ENCODE results near the gene HPCAL4.

DNA sequence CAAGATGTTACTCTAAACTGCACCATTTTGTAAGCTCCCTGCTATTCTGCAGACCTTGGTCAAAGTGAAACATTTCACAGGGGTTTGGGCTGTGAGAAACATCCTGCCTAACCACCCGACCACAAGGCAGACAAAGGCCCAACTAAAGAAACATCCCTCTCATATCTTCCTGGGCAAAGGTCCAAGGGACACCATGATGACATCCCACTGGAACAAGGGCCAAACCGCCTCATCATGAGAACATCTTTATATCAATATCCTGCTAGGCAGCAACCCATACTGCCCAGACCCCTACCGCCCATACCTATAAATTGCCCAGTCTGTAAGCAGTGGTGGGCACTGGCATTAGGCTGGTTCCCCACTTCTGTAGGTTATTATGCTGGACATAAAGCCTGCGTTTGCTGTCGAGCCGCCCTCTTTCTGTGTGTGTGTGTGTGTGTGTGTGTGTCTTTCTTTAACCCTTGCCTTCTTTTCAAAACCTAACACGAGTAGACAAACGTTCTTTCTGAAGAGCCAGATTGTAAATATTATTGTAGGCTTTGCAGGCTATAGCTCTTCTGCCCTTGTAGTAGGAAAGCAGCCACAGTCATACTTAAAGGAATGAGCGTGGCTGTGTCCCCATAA, 46.4 kb upstream of the HPCAL4 start:
- TF ChIP-seq POLR2A (IDR thresholded peaks at IDR 0.05) = no peak
- TF ChIP-seq, protein P1, sequence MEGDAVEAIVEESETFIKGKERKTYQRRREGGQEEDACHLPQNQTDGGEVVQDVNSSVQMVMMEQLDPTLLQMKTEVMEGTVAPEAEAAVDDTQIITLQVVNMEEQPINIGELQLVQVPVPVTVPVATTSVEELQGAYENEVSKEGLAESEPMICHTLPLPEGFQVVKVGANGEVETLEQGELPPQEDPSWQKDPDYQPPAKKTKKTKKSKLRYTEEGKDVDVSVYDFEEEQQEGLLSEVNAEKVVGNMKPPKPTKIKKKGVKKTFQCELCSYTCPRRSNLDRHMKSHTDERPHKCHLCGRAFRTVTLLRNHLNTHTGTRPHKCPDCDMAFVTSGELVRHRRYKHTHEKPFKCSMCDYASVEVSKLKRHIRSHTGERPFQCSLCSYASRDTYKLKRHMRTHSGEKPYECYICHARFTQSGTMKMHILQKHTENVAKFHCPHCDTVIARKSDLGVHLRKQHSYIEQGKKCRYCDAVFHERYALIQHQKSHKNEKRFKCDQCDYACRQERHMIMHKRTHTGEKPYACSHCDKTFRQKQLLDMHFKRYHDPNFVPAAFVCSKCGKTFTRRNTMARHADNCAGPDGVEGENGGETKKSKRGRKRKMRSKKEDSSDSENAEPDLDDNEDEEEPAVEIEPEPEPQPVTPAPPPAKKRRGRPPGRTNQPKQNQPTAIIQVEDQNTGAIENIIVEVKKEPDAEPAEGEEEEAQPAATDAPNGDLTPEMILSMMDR (IDR thresholded peaks at IDR 0.05) = no peak
- no peak for TF ChIP-seq EP300 (IDR thresholded peaks at IDR 0.05)
